Measurements from ENCODE around the gene EIF3I.
A peak's percentile ranks its signal among the peaks of the same experiment; 100 is the strongest.
"Not testable (repeated sequence)": the region's sequence is repeated elsewhere in the genome, so short reads cannot be mapped to it uniquely, and the experiment has no call there.

EIF3I gene

DNA sequence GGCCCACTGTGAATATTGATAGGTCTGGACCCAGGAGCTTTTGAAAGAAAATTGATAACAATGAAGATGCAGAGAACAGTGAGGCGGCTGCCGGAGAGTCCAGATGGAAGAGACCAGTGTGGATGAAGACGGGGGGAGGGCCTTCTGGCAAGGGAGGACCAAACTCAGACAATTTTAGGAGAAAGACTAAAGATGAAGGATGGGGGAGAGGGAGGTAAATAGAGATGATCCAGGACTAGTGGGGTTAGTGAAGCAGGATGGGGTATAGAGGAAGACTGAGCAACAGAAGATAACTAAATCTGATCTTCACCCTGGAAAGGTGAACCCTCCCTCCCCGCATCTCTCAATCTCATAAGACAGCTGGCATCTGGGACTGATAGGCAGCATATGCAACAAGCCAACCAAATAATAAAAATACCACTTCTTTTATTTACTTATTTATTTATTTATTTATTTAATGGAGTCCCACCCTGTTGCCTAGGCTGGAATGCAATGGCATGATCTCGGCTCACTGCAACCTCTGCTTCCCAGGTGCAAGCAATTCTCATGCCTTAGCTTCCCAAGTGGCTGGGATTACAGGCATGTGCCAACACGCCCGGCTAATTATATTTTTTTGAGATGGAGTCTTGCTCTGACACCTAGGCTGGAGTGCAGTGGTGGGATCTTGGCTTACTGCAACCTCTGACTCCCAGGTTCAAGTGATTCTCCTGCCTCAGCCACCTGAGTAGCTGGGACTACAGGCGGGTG lies 10.5 kb downstream of the EIF3I start:
- no peak for DNase-seq

DNA sequence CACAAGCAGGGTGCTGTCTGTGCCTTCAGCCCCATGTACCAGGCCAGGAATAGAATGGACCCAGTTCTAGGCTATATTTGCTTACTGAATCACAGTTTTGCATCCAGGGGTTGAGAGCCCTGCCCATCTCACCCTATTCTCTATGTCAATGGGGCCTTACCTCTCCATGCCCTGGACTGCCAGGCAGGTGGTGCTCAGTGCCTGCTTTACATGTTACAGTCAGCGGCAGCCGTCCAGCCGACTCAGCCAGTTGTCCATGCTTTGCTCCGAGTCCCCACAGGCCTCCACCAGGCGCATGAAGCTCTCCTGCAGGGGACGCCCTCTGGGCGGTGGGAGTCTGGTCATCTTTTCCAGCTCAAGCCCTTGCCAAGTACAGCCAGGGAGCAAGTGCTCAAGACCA lies 12.6 kb downstream of the EIF3I start:
- DNase-seq: no peak

DNA sequence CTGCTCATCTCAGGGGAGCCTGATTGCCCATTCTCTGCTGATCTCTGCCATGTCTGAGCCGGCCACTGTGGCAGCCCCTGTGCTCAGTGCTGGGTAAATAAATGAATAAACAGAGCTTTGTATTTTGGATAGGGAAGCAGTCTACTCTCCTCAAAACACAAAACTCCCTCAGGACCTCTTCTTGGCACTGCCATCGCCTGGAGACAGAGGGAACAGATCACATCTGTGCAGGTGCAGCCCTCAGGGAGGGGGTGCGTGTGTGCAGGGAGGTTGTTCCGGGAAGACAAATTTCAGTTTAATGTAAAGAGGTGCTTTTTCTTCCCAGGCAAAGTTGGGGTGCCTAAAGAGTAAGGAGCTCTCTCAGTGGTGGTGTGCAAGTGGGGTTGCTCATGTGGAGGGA lies 17.1 kb downstream of the EIF3I start:
- peak; percentile 52 for DNase-seq

DNA sequence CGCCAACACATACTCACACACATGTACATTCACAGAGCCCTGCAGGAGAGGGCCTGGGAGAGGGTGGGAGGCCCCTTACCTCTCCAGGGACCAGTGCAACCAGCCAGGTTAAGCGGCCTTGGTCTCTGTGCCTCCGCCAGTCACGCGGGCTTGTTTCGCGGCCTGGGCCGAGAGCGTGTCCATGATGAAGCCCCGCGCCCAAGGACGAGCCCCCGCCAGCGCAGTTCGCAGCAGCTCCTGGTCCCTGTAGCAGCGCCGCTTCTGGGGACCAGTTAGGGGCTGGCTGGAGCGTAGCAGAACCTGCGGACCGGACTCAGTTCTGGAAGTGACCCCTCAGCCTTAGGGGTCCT lies 17.6 kb downstream of the EIF3I start:
- DNase-seq: peak; percentile 59

DNA sequence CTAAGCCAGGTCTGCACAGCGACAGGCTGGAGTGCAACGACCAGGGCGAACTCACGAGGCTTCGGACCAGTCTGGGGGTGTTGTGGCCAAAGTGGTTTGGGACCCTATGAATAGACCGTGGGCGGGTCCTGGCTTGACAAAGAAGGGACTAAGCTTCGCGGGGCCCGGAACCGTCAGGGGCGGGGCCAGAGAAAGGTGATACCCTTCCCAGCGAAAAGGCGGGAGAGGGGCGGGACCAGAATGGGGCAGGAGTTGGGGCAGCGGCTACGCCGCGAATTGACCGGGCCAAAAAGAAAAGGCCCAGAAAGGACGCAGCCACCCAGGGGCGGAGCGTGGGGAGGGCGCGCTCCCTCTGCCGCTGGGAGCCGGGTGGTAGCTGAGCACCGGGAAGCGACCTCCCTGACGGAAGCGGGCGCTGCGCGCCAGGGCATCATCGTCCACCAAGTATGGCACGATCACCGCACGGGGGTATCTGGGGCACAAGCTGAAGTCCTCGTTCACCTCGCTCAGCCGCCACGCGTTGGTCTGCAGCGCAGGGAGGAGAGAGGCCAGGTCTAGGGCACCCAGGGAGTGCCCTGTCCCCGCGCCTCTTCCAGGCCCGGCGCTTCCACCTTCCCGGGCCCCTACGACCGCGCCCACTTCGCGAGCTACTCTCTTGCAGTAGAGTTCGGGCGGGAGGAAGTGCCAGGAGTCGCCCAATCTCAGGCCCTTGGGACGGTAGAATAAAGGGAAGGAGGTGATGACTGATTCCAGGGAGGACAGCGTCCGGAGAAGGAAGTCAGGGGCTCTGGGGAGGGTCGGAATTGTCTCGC lies 18.1 kb downstream of the EIF3I start:
- DNase-seq: peak; percentile 94

DNA sequence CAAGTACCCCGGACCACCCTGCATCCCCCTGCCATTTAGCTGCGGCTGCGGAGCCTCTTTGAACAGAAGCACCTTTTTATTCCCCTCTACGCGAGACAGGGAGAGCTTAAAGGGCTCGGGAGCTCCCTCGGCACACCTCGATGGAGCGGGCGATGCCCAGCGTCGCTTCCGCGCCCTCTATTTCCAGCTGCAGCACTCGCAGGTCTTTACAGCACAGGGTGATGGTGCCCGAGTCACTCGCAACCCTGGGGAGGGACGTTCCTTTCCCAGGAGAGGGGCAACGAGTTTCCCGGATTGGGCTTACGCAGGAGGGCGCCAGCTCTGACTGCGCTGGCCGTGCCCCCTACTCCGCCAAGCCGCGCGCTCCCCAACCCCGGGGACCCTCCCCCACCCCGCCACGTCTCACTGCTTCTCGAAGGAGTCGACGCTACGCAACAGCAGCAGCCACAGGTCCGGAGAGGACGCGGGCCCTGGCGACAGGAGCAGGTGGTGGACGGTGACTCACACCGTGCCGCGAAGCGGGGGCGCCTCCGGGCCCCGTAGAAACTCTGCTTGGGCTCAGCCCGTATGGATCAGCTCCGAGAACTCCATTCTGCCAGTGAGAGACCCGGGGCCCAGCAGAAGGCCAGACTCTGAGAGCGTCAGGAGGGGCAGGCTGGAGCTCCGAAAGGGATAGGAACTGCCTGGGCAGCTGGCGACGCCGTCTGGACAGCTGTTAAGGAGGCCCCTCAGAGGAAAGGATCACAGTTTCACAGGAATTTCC lies 19.0 kb downstream of the EIF3I start:
- DNase-seq: peak; percentile 77

DNA sequence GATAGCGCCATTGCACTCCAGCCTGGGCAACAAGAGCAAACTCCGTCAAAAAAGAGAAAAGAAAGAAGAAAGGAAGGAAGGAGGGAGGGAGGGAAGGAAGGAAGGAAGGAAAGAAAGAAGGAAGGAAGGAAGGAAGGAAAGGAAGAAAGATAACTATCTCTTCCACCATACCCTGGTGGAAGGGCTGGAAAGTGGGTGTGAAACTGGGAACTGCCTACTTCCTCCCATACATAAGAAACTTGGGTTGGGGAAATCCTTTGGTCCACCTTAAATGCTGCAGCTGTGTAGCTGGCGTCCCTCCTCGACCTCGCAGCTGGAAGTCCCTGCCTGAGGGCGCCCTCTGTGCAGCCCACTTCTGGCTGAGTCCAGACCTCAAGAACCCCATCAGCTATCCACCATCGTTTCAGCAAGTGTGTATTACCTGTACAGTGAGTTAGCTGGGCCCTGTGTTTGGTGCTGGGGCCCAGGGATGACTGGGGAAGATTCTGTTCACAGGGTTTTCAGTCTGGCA lies 20.2 kb downstream of the EIF3I start:
- no peak for DNase-seq

DNA sequence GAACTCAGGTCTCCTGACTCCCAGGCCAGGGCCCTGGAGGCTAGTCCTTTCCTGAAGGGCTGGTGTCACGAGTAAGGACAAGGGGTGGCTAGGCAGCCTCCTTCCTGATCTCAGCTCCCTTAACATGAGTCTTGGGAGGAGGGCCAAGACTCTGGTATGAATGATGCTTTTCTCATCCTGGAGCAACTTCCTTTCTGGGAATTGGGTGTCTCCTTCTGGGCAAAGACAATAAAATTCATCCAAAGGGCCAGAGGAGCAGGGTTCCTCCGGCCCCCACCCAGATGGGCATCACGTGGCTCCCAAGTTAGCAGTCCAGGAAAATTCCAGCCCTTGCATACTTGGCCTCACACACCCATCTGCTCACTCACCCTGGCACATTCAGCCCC lies 24.7 kb downstream of the EIF3I start, which contains the start of gene FAM167B:
Gene FAM167B, plus strand, starts transcription at position 335 of the 386 bp plus-strand sequence. CDS start 200 bp downstream, outside the sequence.
- no peak for DNase-seq

DNA sequence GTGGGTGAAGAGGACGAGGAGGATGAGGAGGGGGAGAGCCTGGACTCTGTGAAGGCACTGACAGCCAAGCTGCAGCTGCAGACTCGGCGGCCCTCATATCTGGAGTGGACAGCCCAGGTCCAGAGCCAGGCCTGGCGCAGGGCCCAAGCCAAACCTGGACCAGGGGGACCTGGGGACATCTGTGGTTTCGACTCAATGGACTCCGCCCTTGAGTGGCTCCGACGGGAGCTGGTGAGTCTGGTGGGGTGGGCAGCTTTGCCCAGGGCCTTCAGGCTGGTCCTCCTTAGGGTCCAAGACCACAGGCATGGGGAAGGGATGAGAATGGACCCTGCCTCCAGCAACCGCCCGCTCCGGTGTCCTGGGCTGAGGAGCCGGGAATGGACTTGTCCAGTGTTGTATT lies 25.2 kb downstream of the EIF3I start:
- DNase-seq: no peak

DNA sequence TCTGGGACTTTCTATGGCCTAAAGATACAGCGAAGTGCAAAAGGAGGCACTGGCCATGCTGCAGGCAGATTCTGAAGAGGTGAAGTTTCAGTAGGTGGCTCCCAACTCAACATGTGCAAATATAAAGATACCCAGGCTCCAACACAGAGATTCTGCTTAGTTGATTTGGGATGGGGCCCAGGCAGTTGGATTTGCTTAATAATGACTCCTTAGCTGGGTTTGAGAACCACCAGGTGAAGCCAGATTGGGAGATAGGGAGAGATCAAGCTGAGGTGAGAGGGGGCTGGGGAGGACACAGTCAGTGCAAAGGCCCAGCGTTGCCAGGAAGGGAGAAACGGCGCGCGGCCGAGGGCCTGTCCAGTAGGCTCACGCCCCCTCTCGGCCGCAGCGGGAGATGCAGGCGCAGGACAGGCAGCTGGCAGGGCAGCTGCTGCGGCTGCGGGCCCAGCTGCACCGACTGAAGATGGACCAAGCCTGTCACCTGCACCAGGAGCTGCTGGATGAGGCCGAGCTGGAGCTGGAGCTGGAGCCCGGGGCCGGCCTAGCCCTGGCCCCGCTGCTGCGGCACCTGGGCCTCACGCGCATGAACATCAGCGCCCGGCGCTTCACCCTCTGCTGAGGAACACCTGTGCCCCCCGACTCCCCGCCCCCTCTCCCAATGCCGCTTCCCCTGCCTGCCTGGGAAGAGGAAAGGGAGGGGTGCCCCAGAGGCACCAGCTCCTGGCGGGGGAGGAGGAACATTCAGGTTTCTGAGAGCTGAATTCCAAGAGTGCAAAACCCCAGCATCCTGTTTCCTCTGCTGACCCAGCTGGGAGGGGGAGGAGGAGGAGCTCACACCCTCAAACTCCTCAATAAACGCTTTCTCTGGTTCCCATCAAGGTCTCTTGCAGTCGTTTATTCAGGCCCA lies 26.0 kb downstream of the EIF3I start:
- DNase-seq: peak; percentile 96

DNA sequence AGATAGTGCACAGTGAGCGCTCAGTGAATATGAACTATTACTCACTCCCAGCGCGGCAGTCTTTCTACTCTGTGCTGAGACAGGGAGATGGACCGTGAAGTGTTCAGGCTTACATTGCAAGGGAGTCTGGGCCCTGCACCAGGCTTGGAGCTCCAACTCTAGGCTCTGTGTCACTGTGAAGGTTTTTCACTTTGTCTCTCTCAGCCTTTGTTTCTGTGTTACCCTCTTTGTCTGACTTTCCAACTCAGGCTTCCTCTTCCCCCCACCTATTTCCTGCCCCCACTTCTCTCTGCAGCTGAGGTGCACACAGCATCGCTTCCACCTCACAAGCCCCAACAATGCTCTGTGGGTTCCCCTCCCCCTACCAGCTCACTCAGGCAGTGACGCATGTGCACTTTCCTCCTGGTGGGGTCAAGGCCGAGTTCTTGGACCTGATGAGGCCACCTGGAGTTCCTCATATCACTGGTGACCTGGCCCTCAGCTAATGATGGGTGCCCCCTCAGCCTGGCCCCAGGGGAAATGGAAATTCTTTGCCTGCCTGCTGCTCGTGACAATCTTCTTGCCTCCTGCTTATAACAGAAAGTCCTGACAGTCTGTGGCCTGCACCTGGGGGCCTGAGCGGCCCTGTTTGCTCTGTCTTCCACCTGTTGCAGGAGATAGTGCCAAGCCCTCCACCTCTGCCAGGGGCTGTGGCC lies 27.8 kb downstream of the EIF3I start:
- no peak for DNase-seq

DNA sequence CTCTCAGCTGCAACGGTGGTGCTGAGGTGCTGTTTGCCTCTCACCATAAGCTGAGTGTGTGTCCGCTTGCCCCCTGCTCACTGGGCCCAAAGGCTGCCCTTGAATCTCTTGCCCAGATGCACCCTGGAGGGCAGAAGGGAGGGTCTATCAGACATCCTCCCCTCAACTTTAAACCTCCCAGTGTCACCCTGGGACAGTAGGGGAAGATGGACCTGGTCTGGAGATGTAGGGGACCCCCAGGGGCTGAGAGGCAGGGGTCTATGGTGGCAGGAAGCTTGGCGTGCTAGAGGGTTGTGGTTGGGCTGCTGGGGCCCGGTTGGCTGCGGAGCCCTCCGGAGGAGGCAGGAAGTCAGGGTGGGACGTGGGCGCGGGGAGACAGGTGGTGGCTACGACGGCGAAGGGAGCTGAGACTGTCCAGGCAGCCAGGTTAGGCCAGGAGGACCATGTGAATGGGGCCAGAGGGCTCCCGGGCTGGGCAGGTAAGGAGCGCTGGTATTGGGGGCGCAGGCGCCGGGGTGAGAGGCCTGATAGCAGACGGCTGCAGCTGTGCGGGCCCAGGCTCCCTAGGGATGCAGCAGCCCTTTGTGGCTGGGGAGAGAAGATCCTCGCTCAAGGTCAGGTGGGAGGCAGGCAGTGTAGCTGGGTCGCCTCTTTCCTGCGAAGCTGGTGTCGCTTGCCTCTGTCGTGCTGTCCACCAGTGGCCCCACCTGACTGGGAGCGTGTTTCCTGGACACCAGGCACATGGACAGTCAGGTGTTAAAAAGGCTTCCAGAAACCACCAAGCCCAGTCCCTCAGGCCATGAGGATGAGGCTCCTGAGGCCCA lies 28.9 kb downstream of the EIF3I start, which contains the start of gene LCK:
Gene LCK, plus strand, starts transcription at position 373 of the 824 bp plus-strand sequence. CDS start 23,065 bp downstream, outside the sequence.
- DNase-seq: no peak

DNA sequence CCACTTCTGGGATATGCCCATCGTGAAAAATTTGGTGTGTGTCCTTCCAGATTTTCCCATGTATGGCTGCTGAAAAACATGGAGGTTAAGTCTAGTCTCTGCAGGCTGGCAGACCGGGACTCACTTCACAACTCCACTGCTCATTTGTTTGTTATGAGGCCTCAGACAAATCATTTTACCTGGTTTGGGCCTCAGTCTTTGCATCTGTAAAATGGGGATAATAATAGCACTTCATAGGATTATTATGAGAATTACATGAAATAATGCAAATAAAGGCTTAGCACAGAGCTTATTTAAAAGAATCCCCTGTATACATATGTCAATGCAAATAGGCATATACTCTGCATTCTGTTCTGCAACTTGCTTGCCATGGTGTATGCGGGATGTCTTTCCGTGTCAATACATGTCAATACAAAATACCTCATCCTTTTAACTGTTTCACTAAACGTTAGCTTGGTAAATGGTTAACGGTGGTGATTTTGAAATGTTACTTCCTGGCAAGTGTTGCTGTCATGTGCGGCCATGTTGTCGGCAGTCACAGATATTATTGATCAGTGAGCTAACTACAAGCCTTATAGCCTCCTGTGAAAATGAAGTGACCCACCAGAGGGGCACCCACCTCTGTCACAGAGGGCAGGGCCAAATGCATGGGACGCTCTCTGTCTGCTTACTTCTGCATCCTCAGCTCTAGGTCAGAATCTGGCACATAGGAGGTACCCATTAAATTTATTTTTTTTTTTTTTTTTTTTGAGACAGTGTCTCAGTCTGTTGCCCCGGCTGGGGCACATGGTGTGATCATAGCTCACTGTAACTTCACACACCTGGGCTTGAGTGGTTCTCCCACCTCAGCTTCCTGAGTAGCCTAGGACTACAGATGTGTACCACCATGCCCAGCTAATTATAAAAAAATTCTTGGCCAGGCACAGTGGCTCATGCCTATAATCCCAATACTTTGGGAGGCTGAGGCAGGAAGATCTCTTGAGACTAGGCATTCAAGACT lies 33.2 kb downstream of the EIF3I start:
- DNase-seq: no peak

DNA sequence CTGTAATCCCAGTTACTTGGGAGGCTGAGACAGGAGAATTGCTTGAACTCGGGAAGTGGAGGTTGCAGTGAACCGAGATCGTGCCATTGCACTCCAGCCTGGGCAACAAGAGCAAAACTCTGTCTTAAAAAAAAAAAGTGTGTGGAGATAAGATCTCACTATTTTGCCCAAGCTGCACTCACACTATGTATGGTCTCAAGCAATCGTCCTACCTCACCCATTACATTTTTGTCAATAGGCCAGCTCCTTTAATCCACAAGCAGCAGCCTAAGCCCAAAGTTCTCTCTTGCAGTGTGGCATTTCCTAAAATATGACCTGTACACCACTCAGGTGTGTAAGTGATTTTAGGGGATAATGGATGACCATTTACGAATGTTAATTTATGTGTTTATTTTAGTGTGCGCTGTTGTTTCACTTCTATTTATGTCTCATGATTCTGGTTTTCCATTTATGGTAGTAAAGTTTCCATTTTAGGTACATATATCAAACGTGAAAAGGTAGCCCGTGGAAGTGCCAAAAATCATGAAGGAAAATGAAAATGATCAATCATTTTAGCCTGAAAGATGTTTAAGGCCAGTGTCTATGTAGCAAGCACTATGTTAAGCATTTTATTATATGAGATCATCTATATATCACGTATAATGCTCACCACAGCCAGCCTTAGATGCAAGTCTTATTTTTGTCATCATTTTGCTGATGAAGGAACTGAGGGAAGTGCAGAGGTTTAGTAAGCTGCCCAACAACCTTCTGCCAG lies 34.4 kb downstream of the EIF3I start:
- DNase-seq: no peak

DNA sequence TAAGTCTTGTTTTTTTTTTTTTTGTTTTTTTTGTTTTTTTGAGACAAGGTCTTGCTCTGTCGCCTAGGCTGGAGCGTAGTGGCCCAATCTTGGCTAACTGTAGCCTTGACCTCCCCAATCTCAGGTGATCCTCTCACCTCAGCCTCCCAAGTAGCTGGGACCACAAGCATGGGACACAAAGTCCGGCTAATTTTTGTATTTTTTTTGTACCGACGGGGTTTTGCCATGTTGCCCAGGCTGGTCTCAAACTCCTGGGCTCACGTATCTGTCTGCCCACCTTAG lies 35.0 kb downstream of the EIF3I start:
- no peak for DNase-seq

DNA sequence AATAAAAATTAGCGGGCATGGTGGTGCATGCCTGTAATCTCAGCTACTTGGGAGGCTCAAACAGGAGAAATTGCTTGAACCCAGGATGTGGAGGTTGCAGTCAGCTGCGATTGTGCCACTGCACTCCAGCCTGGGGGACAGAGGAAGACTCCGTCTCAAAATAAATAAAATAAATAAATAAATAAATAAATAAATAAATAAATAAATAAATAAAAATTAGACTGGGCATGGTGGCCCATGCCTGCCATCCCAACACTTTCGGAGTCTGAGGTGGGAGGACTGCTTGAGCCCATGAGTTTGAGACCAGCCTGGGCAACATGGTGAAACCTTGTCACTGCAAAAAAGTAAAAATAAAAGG lies 41.0 kb downstream of the EIF3I start:
- DNase-seq: not testable (repeated sequence)

DNA sequence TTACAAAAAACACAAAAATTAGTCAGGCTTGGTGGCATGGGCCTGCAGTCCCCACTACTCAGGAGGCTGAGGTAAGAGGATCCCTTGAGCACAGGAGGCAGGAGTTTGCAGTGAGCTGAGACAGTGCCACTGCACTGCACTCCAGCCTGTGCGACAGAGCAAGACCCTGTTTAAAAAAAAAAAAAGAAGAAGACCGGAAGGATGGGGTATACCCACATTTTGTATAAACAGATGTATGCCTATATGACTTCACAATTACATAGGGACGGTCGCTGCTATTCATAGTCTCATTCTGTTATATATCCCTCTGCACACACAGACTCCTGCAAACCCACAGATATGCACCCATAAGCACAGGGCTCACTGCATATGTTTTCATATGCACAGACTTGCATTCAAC lies 41.5 kb downstream of the EIF3I start:
- DNase-seq: no peak

DNA sequence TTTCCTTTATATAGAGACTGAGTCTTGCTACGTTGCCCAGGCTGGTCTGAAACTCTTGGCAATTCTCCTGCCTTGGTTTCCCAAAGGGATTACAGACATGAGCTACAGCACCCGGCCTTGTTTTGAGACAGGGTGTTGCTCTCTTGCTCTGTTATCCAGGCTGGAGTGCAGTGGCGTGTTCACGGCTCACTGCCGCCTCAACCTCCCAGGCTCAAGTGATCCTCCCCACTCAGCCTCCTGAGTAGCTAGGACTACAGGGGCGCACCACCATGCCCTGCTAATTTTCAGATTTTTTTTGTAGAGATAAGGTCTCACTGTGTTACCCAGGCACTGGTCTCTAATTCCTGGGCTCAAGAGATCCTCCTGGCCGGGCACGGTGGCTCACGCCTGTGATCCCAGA lies 43.6 kb downstream of the EIF3I start:
- no peak for DNase-seq

All from NCI-H774 (cell line).